GM18508 (cell line): Measurements from ENCODE around the gene JAK3.
"Not testable (repeated sequence)": the region's sequence is repeated elsewhere in the genome, so short reads cannot be mapped to it uniquely, and the experiment has no call there.

Source experiments
- ATAC-seq: cut with Tn5 transposase; IDR thresholded peaks from one replicate; pipeline ENCODE4 v1.9.1; 2021; ENCODE audit warnings: moderate number of reproducible peaks; ENCODE audit not compliant: insufficient read depth, unreplicated experiment

The JAK3 gene

GRCh38 chr19:17847538-17848366, at the start of gene JAK3:
TSS of gene JAK3 (minus strand) at chr19:17847982. CDS start at chr19:17844417, 3,565 bp downstream.
- ATAC-seq, result no peak

GRCh38 chr19:17893766-17894165, 46.0 kb upstream of the JAK3 start:
- no peak for ATAC-seq

GRCh38 chr19:17889609-17890214, 41.9 kb upstream of the JAK3 start:
- ATAC-seq, result no peak

- ATAC-seq, result no peak
Measured at GRCh38 chr19:17888260-17888659, 40.5 kb upstream of the JAK3 start.

- ATAC-seq, result not testable (repeated sequence)
Measured at GRCh38 chr19:17887221-17887620, 39.4 kb upstream of the JAK3 start.

GRCh38 chr19:17886515-17886914, 38.7 kb upstream of the JAK3 start:
- no peak for ATAC-seq

- ATAC-seq, result no peak
Measured at GRCh38 chr19:17883627-17884410, 36.0 kb upstream of the JAK3 start.

- no peak for ATAC-seq
Measured at GRCh38 chr19:17881701-17882100, 33.9 kb upstream of the JAK3 start.

GRCh38 chr19:17879466-17879865, 31.7 kb upstream of the JAK3 start:
- no peak for ATAC-seq

- ATAC-seq, result no peak
Measured at GRCh38 chr19:17877696-17878095, 29.9 kb upstream of the JAK3 start.

- no peak for ATAC-seq
Measured at GRCh38 chr19:17874758-17875135, 27.0 kb upstream of the JAK3 start.

- ATAC-seq, result no peak
Measured at GRCh38 chr19:17873786-17874757, 26.3 kb upstream of the JAK3 start.

GRCh38 chr19:17872251-17873001, 24.6 kb upstream of the JAK3 start:
- no peak for ATAC-seq

GRCh38 chr19:17871878-17872250, 24.1 kb upstream of the JAK3 start, which contains the start of gene SLC5A5:
TSS of gene SLC5A5 (plus strand) at chr19:17871945. CDS start at chr19:17872320, 375 bp downstream.
- ATAC-seq, result no peak

GRCh38 chr19:17871032-17871877, 23.5 kb upstream of the JAK3 start:
- ATAC-seq, result no peak

- ATAC-seq, result no peak
Measured at GRCh38 chr19:17869114-17869608, 21.4 kb upstream of the JAK3 start.

GRCh38 chr19:17868669-17869068, 20.9 kb upstream of the JAK3 start:
- no peak for ATAC-seq

- no peak for ATAC-seq
Measured at GRCh38 chr19:17866964-17867486, 19.2 kb upstream of the JAK3 start.
